DOHH2 (cell line): Measurements from ENCODE around the gene WDR64.

ENCODE experiments used
- EZH2phosphoT487 ChIP-seq: fragments of 200-600 bp; sonication (generic); IDR thresholded peaks from 2 replicates; pipeline ENCODE4 v1.6.1; 2017; ENCODE audit warnings: borderline replicate concordance, mild to moderate bottlenecking, antibody characterized with exemption, low read length, moderate library complexity, mixed read lengths
- TF ChIP-seq, protein P1 (sequence below): fragments of 200-600 bp; sonication (generic); IDR thresholded peaks from one replicate; pipeline ENCODE4 v1.5.1; 2014; ENCODE audit warnings: antibody characterized with exemption, mild to moderate bottlenecking, low read depth, low read length; ENCODE audit not compliant: poor library complexity, severe bottlenecking

DNA sequence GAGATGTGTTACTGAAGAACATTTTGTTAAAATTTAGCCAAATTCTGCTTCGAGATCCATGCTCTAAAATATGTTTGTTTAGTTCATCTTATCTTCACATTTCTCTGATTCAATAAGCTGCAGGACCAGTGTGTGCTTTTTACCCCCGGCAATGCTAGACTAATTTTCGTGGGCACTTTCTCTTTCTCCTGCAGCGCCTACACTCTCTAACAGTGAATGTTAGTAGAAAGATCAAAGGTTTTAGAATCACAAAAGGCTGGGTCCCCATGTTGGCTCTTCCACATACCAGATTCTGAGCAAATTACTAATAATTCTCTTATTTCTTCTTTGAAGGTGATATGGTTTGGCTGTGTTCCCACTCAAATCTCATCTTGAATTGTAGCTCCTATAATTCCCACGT is 20.4 kb upstream of the WDR64 start:
- TF ChIP-seq, protein P1, sequence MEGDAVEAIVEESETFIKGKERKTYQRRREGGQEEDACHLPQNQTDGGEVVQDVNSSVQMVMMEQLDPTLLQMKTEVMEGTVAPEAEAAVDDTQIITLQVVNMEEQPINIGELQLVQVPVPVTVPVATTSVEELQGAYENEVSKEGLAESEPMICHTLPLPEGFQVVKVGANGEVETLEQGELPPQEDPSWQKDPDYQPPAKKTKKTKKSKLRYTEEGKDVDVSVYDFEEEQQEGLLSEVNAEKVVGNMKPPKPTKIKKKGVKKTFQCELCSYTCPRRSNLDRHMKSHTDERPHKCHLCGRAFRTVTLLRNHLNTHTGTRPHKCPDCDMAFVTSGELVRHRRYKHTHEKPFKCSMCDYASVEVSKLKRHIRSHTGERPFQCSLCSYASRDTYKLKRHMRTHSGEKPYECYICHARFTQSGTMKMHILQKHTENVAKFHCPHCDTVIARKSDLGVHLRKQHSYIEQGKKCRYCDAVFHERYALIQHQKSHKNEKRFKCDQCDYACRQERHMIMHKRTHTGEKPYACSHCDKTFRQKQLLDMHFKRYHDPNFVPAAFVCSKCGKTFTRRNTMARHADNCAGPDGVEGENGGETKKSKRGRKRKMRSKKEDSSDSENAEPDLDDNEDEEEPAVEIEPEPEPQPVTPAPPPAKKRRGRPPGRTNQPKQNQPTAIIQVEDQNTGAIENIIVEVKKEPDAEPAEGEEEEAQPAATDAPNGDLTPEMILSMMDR: no peak
- no peak for TF ChIP-seq EZH2phosphoT487
